ENCODE results near the gene KCNJ6.

KCNJ6 gene

GRCh38 chr21:37815893-37816292, 100.4 kb downstream of the KCNJ6 start:
- no peak for DNase-seq (ENCODE audit: low read depth)
- H3K4me3 ChIP-seq (replicated peaks; ENCODE audit: low read depth, low read length): no peak overlapping the region
- no peak for TF ChIP-seq CTCF (IDR thresholded peaks at IDR 0.05; ENCODE audit: low read length, missing control alignments)

- peak; percentile 10 for DNase-seq (ENCODE audit: low read depth)
- no peak for TF ChIP-seq CTCF (IDR thresholded peaks at IDR 0.05; ENCODE audit: low read length, missing control alignments)
- H3K4me3 ChIP-seq (replicated peaks; ENCODE audit: low read depth, low read length): no peak overlapping the region
Measured at GRCh38 chr21:37811711-37812110, 104.5 kb downstream of the KCNJ6 start.

- DNase-seq (ENCODE audit: low read depth): no peak
- no peak overlapping the region for H3K4me3 ChIP-seq (replicated peaks; ENCODE audit: low read depth, low read length)
- no peak for TF ChIP-seq CTCF (IDR thresholded peaks at IDR 0.05; ENCODE audit: low read length, missing control alignments)
Measured at GRCh38 chr21:37808261-37808660, 108.0 kb downstream of the KCNJ6 start.

- no peak overlapping the region for H3K4me3 ChIP-seq (replicated peaks; ENCODE audit: low read depth, low read length)
- no peak for TF ChIP-seq CTCF (IDR thresholded peaks at IDR 0.05; ENCODE audit: low read length, missing control alignments)
- no peak for DNase-seq (ENCODE audit: low read depth)
Measured at GRCh38 chr21:37805266-37805665, 111.0 kb downstream of the KCNJ6 start.

GRCh38 chr21:37804001-37804400, 112.3 kb downstream of the KCNJ6 start:
- DNase-seq (ENCODE audit: low read depth): no peak
- TF ChIP-seq CTCF (IDR thresholded peaks at IDR 0.05; ENCODE audit: low read length, missing control alignments): no peak
- H3K4me3 ChIP-seq (replicated peaks; ENCODE audit: low read depth, low read length): no peak overlapping the region

- no peak for TF ChIP-seq CTCF (IDR thresholded peaks at IDR 0.05; ENCODE audit: low read length, missing control alignments)
- no peak overlapping the region for H3K4me3 ChIP-seq (replicated peaks; ENCODE audit: low read depth, low read length)
- DNase-seq (ENCODE audit: low read depth): no peak
Measured at GRCh38 chr21:37803101-37803651, 113.1 kb downstream of the KCNJ6 start.

- TF ChIP-seq CTCF (IDR thresholded peaks at IDR 0.05; ENCODE audit: low read length, missing control alignments): no peak
- DNase-seq (ENCODE audit: low read depth): peak; percentile 22
- no peak overlapping the region for H3K4me3 ChIP-seq (replicated peaks; ENCODE audit: low read depth, low read length)
Measured at GRCh38 chr21:37800456-37801061, 115.7 kb downstream of the KCNJ6 start.
